Panc1 (cell line): Measurements from ENCODE around the gene TRIM17.

Source experiments
- POLR2AphosphoS5 ChIP-seq: IDR thresholded peaks from 2 replicates; pipeline ENCODE4 v1.6.1; 2012; ENCODE audit warnings: mild to moderate bottlenecking, low read depth, low read length, moderate library complexity
- SIN3A ChIP-seq: IDR thresholded peaks from 2 replicates; pipeline ENCODE4 v1.6.1; 2012; ENCODE audit warnings: low read depth, mild to moderate bottlenecking, low read length, moderate library complexity, borderline replicate concordance; ENCODE audit not compliant: insufficient read depth
- TF ChIP-seq, protein P1 (sequence below): fragments of 450-650 bp; IDR thresholded peaks from 2 replicates; pipeline ENCODE4 v1.5.1; 2017; ENCODE audit warnings: mild to moderate bottlenecking

DNA sequence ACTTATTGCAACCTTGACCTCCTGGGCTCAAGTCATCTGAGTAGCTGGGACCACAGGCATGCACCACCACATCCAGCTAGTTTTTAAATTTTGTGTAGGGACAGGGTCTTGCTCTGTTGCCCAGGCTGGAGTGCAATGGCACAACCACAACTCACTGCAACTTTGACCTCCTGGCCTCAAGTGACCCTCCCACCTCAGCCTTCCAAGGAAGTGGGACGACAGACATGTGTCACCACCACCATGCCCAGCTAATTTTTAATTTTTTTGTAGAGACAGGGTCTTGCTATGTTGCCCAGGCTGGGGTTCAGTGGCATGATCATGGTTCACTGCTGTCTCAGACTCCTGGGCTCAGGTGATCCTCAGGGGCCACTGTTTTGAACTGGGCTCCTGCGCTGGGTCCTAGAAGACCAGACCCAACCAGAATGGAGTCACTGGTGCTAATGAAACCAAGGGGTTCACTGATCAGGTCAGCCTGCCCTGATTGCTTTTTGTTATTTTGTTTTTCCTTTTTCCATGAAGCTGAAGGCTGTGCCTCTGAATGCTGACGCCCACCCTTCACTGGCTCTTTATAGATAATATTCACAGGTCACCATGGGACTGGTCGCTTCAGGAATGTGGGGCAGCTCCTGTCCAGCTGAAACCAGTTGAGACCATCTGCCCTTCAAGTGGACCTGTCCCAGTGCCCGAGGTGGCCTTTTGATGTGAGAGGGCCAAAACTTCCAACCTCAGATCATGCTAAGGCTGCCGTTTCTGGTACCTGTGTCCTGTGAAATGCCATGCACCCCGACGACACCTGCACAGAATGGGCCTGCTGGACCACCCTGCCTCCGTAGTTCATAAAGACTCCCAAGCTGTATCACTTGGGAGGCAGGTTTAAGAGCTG is 4.9 kb downstream of the TRIM17 start:
- TF ChIP-seq, protein P1, sequence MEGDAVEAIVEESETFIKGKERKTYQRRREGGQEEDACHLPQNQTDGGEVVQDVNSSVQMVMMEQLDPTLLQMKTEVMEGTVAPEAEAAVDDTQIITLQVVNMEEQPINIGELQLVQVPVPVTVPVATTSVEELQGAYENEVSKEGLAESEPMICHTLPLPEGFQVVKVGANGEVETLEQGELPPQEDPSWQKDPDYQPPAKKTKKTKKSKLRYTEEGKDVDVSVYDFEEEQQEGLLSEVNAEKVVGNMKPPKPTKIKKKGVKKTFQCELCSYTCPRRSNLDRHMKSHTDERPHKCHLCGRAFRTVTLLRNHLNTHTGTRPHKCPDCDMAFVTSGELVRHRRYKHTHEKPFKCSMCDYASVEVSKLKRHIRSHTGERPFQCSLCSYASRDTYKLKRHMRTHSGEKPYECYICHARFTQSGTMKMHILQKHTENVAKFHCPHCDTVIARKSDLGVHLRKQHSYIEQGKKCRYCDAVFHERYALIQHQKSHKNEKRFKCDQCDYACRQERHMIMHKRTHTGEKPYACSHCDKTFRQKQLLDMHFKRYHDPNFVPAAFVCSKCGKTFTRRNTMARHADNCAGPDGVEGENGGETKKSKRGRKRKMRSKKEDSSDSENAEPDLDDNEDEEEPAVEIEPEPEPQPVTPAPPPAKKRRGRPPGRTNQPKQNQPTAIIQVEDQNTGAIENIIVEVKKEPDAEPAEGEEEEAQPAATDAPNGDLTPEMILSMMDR: no peak
- TF ChIP-seq SIN3A: no peak
- TF ChIP-seq POLR2AphosphoS5: no peak
